ENCODE results near the gene PNMA1.
A peak's percentile ranks its signal among the peaks of the same experiment; 100 is the strongest.

PNMA1 gene

DNA sequence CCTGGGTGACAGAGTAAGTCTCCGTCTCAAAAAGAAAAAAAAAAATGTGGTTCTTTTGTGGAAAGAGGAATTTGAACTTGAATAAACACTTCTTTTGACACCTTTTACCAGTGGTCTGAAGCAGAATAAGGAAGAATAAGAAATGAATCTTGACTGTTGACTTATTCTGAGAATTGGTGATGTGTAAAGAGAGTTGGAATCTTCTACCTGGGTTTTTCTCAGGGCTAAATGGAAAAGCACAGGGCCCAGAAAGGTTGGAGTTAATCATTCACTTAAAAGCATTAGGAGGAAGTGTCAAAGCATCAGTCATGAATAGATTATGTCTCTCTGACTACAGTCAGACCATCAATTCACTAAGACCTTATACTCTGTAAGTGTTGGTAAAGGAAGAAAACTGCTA, 13.9 kb downstream of the PNMA1 start:
- Mint-ChIP-seq H3K9me3 (no peaks in the 10 kb centered on the region), H3K36me3 (peaks cover 3% of the 10 kb centered on the region), H3K27me3 (no peaks in the 10 kb centered on the region), H3K4me1 (peaks cover 7% of the 10 kb centered on the region), H3K4me3 (no peak overlapping the region), H3K27ac (no peak overlapping the region)
- ATAC-seq (ENCODE audit: low read depth) (peak; percentile 53), DNase-seq (ENCODE audit: low spot score in 2 of 2) (no peak)

DNA sequence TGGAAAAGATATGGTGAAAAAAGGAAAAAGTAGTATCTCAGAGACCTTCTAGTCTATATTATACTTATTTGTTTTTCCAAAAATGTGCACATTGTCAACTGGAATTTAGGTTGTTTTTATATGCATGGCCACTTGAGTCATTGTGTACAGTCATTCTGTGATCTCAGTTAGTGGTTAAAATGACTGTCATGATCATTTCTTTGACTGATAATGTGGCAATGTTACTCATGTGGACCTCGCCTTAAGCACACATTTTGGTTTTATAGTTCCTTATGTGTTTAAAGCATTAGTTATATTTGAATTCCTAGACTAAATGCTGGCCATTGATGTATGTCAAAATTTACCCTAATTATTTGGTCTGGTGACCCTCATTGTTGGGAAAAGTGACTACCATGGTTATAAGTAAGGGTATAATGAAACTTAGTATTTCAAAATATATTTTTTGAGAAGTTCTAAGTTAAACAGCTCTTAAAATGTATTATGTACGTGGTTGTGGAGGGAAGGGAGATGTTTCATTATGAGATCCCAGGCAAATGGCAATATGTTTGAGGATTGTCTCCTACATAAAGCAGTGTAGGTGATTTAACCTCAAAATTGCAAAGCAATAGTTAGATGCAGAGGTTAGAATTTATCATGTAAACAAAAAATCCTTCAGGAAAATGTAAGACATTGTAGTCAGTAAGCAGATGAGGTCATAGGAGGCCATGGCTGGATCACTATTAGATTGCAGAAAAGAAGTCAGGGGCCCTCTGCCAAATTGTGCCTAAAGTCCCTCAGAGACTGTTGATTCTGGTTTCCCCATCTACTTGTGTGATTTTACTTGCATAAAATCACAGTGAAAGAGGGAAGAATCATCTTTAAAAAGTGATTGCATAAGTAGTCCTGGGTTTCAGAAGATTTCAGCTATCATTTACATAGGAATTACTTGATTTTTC, 17.5 kb downstream of the PNMA1 start:
- no peak for DNase-seq (ENCODE audit: low spot score in 2 of 2)
- no peaks in the 10 kb centered on the region for H3K27me3 Mint-ChIP-seq
- no peak for ATAC-seq (ENCODE audit: low read depth)
- H3K9me3 Mint-ChIP-seq = no peaks in the 10 kb centered on the region
- H3K27ac Mint-ChIP-seq = no peak overlapping the region
- peaks cover 7% of the 10 kb centered on the region for H3K36me3 Mint-ChIP-seq
- H3K4me3 Mint-ChIP-seq = no peak overlapping the region
- peaks cover 7% of the 10 kb centered on the region for H3K4me1 Mint-ChIP-seq

DNA sequence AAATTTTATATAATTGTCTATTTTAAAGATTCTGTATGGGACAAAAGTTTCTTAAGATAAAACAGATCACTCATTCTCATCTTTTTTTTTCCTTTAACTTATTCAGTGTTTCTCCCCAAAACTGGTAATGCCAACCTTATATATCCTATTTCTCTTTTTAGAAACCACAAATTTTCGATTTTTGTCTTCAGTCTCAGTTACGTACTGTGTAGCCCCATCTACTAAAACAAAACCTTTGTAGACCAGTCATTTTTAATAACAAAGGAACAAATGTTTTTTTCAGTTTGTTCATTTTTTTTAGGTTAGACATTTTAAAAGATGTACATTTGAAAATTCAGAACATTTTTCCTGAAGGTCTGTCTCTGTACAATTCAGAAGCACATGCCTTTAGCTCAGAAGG, 18.2 kb downstream of the PNMA1 start:
- no peak for ATAC-seq (ENCODE audit: low read depth)
- H3K4me3 Mint-ChIP-seq = no peak overlapping the region
- H3K36me3 Mint-ChIP-seq = peaks cover 7% of the 10 kb centered on the region
- H3K9me3 Mint-ChIP-seq = no peaks in the 10 kb centered on the region
- DNase-seq (ENCODE audit: low spot score in 2 of 2) = no peak
- H3K4me1 Mint-ChIP-seq = peaks cover 7% of the 10 kb centered on the region
- no peaks in the 10 kb centered on the region for H3K27me3 Mint-ChIP-seq
- H3K27ac Mint-ChIP-seq = no peak overlapping the region

DNA sequence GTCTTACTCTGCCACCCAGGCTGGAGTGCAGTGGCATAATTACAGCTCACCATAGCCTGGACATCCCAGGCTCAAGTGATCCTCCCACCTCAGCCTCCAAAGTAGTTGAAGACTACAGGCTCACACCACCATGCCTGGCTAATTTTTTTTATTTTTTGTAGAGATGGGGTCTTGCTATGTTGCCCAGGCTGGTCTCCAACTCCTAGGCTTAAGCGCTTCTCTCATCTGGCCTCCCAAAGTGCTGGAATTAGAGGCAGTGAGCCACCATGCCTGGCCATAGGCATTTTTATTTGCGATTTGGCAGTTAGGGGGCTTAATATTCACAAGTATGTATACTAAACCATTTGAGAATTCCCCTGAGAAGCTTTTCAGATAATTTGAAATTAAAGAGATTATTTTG, 19.1 kb downstream of the PNMA1 start:
- ATAC-seq (ENCODE audit: low read depth) (no peak), DNase-seq (ENCODE audit: low spot score in 2 of 2) (no peak)
- peaks cover 2% of the 10 kb centered on the region for H3K4me1 Mint-ChIP-seq
- peaks cover 9% of the 10 kb centered on the region for H3K36me3 Mint-ChIP-seq
- no peak overlapping the region for H3K27ac Mint-ChIP-seq
- H3K4me3 Mint-ChIP-seq = no peak overlapping the region
- H3K27me3 Mint-ChIP-seq = no peaks in the 10 kb centered on the region
- no peaks in the 10 kb centered on the region for H3K9me3 Mint-ChIP-seq

DNA sequence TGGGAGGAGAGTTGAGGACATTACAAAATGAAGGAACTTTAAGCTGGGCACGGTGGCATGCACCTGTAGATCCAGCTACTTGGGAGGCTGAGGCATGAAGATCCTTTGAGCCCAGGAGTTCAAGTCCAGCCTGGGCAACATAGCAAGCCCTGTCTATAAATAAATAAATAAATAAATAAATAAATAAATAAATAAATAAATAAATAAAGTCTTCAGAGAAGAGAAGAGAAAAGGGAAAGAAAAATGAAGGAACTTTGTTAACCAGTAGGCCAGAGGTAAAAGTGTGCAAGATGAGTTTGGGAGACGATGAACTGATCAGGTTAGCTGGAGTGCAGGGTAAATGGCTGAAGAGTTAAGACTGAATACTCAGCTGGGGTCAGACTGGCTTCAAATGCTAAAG, 20.1 kb downstream of the PNMA1 start:
- Mint-ChIP-seq H3K4me3 (no peak overlapping the region), H3K27ac (no peak overlapping the region), H3K27me3 (no peaks in the 10 kb centered on the region), H3K9me3 (no peaks in the 10 kb centered on the region), H3K36me3 (peaks cover 9% of the 10 kb centered on the region), H3K4me1 (peaks cover 2% of the 10 kb centered on the region)
- ATAC-seq (ENCODE audit: low read depth) = no peak
- DNase-seq (ENCODE audit: low spot score in 2 of 2) = no peak

DNA sequence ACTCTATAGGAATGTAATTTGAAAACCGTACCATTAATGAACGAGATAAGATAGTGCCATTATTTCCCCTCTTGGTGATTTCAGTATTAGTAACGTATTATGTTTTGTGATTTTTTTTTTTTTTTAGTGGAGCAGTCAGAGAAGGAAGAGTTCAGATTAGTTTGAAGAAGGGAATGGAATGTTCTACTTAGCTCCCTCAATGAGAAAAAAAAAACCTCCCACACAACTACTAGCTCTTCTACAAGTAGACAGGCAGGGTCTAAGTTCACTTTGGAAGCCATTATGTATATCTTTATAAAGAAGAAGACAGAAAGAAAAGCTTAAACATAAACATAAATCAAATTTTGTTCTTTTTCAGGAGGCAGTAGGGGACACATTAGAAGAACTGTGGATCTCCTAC, 27.3 kb downstream of the PNMA1 start:
- Mint-ChIP-seq H3K36me3 (peaks cover 5% of the 10 kb centered on the region), H3K9me3 (no peaks in the 10 kb centered on the region), H3K4me1 (no peaks in the 10 kb centered on the region), H3K27me3 (no peaks in the 10 kb centered on the region), H3K27ac (no peak overlapping the region), H3K4me3 (no peak overlapping the region)
- DNase-seq (ENCODE audit: low spot score in 2 of 2) (no peak), ATAC-seq (ENCODE audit: low read depth) (no peak)

DNA sequence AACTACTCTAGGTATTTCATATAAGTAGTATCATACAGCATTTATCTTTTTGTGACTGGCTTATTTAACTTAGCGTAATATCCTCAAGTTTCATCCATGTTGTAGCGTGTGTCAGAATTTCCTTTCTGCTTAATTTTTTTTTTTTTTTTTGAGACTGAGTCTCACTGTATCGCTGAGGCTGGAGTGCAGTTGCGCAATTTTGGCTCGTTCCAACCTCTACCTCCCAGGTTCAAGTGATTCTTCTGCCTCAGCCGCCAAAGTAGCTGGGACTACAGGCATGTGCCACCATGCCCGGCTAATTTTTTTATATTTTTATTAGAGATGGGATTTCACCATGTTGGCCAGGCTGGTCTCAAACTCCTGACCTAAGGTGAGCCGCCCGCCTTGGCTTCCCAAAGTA, 28.9 kb downstream of the PNMA1 start:
- ATAC-seq (ENCODE audit: low read depth) (no peak), DNase-seq (ENCODE audit: low spot score in 2 of 2) (no peak)
- no peaks in the 10 kb centered on the region for H3K4me1 Mint-ChIP-seq
- H3K36me3 Mint-ChIP-seq = peaks cover 3% of the 10 kb centered on the region
- no peaks in the 10 kb centered on the region for H3K9me3 Mint-ChIP-seq
- no peak overlapping the region for H3K4me3 Mint-ChIP-seq
- no peak overlapping the region for H3K27ac Mint-ChIP-seq
- no peaks in the 10 kb centered on the region for H3K27me3 Mint-ChIP-seq

DNA sequence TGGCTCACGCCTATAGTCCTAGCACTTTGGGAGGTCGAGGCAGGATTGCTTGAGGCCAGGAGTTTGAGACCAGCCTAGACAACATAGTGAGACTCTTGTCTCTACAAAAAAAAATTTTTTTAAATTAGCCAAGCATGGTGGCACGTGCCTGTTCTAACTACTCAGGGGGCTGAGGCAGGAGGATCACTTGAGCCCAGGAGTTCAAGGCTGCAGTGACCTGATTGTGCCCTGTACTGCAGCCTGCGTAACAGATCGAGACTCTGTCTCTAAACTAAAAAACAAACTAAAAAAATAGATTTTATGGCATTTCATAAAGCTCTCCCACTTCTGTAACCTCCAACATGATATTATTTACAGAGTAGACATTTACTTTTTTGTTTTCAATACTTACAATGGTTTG, 29.6 kb downstream of the PNMA1 start:
- Mint-ChIP-seq H3K36me3 (peaks cover 3% of the 10 kb centered on the region), H3K27me3 (no peaks in the 10 kb centered on the region), H3K9me3 (no peaks in the 10 kb centered on the region), H3K4me1 (no peaks in the 10 kb centered on the region), H3K27ac (no peak overlapping the region), H3K4me3 (no peak overlapping the region)
- DNase-seq (ENCODE audit: low spot score in 2 of 2) = no peak
- ATAC-seq (ENCODE audit: low read depth) = no peak

DNA sequence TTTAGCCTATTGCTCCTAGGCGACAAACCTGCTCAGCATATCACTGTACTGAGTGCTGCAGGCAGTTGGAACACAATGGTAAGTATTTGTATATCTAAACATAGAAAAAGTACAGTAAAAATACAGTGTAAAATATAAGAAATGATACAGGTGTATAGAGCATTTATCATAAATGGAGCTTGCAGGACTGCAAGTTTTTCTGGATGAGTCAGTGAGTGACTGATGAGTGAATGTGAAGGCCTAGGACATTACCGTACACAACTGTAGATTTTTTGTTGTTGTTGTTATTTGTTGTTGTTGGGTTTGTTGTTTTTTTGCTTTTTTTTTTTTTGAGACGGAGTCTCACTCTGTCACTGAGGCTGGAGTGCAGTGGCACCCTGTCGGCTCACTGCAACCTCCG, 33.4 kb downstream of the PNMA1 start:
- Mint-ChIP-seq H3K4me3 (no peak overlapping the region), H3K27me3 (no peaks in the 10 kb centered on the region), H3K27ac (no peak overlapping the region), H3K36me3 (peaks cover 6% of the 10 kb centered on the region), H3K4me1 (no peaks in the 10 kb centered on the region), H3K9me3 (no peaks in the 10 kb centered on the region)
- DNase-seq (ENCODE audit: low spot score in 2 of 2) (no peak), ATAC-seq (ENCODE audit: low read depth) (no peak)

DNA sequence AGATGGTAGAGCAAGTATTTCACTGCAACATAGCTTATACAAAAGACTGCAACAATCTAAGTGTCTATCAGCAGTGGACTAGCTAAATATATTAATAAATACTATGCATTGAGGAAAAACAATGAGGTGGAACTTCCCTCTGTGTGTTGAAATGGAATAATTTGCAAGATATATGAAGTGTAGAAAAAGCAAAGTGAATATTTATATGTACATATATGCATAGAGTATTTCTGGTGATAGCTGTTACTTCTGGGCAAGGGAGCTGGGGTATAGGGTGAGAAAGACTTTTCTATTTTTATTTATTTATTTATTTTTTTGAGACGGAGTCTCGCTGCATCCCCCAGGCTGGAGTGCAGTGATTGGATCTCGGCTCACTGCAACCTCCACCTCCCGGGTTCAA, 35.5 kb downstream of the PNMA1 start:
- Mint-ChIP-seq H3K36me3 (peaks cover 7% of the 10 kb centered on the region), H3K9me3 (no peaks in the 10 kb centered on the region), H3K4me1 (no peaks in the 10 kb centered on the region), H3K27ac (no peak overlapping the region), H3K4me3 (no peak overlapping the region), H3K27me3 (no peaks in the 10 kb centered on the region)
- no peak for ATAC-seq (ENCODE audit: low read depth)
- DNase-seq (ENCODE audit: low spot score in 2 of 2) = no peak

DNA sequence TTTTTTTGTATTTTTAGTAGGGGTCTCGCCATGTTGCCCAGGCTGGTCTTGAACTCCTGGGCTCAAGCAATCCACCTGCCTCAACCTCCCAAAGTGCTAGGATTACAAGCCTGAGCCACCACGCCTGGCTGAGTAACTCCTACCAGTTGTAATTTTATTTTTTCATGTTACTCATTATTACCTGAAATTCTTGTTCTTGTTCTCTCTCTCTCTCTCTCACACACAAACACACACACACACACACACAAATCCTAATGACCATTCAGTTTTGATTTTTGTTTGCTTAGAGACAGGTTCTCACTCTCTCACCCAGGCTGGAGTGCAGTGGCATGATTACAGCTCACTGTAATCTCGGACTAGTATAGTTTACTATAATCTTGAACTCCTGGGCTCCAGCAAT, 39.2 kb downstream of the PNMA1 start:
- Mint-ChIP-seq H3K4me1 (no peaks in the 10 kb centered on the region), H3K9me3 (no peaks in the 10 kb centered on the region), H3K27ac (peak overlapping the region; percentile 73), H3K27me3 (no peaks in the 10 kb centered on the region), H3K36me3 (peaks cover 7% of the 10 kb centered on the region), H3K4me3 (no peak overlapping the region)
- ATAC-seq (ENCODE audit: low read depth) = no peak
- DNase-seq (ENCODE audit: low spot score in 2 of 2) = no peak

DNA sequence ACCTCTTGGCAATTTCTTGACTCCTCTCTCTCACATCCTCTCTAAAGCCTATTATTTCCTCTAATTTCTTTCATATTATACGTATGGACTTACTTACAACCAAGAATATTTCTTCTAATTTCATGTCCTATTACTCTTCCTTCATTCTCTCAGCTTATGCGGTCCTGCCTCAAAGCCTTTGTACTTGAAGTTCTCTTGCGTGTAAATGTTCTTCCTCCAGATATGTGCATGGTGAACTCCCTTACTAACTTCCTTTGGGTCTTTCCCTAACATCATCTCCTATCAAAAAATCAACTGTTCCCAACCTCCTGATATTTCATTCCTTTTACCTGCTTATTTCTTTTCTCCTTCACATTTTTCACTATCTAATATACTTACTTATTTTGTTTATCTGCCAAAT, 46.3 kb downstream of the PNMA1 start:
- no peak for ATAC-seq (ENCODE audit: low read depth)
- H3K36me3 Mint-ChIP-seq = peaks cover 6% of the 10 kb centered on the region
- no peaks in the 10 kb centered on the region for H3K27me3 Mint-ChIP-seq
- no peaks in the 10 kb centered on the region for H3K9me3 Mint-ChIP-seq
- no peaks in the 10 kb centered on the region for H3K4me1 Mint-ChIP-seq
- no peak for DNase-seq (ENCODE audit: low spot score in 2 of 2)
- no peak overlapping the region for H3K4me3 Mint-ChIP-seq
- no peak overlapping the region for H3K27ac Mint-ChIP-seq

DNA sequence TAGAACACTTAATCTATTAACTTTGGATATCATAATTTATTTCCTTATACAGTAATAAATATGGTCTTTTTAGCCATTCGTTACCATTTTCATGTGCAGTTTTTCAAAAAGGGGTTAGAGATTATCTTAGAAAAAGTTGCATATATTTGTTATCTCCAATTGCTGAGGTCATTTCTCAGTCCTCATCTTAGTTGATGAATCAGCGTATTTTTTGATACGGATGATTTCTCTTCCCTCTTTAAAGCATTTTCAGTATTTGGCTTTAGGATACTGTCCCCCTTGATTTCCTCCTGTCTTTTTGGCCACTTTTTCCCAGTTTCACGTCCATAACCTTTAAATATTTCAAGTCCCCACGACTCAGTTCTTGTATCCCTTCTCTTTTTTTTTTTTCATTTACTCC, 47.6 kb downstream of the PNMA1 start:
- ATAC-seq (ENCODE audit: low read depth) (no peak), DNase-seq (ENCODE audit: low spot score in 2 of 2) (no peak)
- Mint-ChIP-seq H3K4me1 (no peaks in the 10 kb centered on the region), H3K9me3 (no peaks in the 10 kb centered on the region), H3K36me3 (peaks cover 12% of the 10 kb centered on the region), H3K27me3 (no peaks in the 10 kb centered on the region), H3K27ac (no peak overlapping the region), H3K4me3 (no peak overlapping the region)

DNA sequence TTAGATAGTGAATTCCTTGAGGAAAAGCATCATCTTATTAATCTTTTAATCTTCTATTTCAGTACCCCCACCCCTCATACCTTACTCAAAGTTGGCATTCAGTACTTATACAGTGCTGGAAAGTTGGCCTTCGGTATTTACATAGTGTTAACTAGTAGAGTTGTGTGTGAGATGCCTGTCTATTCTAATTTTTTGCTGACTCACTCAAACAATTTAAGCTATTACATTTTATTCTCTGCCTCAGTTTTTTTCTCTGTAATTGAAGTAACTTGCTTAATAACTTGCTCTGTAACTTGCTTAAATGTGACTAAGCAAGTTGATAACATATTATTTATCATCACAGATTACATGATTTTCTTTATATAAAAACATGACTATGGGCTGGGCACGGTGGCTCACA, 49.1 kb downstream of the PNMA1 start:
- ATAC-seq (ENCODE audit: low read depth) (no peak), DNase-seq (ENCODE audit: low spot score in 2 of 2) (no peak)
- no peak overlapping the region for H3K27ac Mint-ChIP-seq
- no peaks in the 10 kb centered on the region for H3K27me3 Mint-ChIP-seq
- H3K36me3 Mint-ChIP-seq = peaks cover 12% of the 10 kb centered on the region
- no peaks in the 10 kb centered on the region for H3K4me1 Mint-ChIP-seq
- H3K4me3 Mint-ChIP-seq = no peak overlapping the region
- H3K9me3 Mint-ChIP-seq = no peaks in the 10 kb centered on the region

DNA sequence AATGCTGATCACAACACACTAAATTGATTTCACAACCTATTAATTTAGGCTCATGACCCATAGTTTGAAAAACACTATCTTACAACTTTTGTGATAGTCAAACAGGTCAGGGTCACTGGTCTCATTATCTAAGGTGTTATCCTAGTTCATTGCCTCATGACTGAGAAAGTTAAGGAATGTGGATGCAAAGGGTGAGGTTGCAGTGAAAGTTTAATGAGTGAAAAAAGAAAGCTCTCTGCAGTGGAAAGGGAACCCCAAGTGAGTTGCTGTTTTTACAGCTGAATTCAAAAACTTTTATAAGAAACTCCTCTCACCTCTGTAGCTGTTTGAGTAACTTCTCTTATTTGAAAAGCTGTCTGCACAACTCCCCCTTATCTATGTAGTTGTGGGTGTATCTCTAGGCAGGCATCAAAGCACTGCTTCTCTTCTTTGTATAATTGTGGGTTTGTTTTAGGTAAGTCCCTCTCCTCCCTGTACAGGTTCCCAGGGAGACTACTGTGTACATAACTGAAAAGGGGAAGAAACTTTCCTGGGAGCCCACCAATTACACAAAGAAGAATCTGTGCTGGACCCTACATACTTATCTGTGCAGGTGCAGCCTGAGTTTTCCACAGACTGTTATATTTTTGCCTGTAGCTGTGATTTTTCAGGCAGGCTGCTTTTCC, 50.5 kb downstream of the PNMA1 start:
- peaks cover 12% of the 10 kb centered on the region for H3K36me3 Mint-ChIP-seq
- DNase-seq (ENCODE audit: low spot score in 2 of 2) = no peak
- no peak overlapping the region for H3K4me3 Mint-ChIP-seq
- no peaks in the 10 kb centered on the region for H3K27me3 Mint-ChIP-seq
- no peak for ATAC-seq (ENCODE audit: low read depth)
- no peaks in the 10 kb centered on the region for H3K9me3 Mint-ChIP-seq
- no peak overlapping the region for H3K27ac Mint-ChIP-seq
- no peaks in the 10 kb centered on the region for H3K4me1 Mint-ChIP-seq
